ENCODE measurements around the gene ABHD16A. TPM values are rescaled to one million over a fixed set of nuclear protein-coding genes. Genes with fewer than 3 reads are reported as not detected.

Gene ABHD16A
- polyA plus RNA-seq, 2 of the 4 experiments (the other 2 are of a cell fraction) = 16.6 to 22.3 TPM

DNA sequence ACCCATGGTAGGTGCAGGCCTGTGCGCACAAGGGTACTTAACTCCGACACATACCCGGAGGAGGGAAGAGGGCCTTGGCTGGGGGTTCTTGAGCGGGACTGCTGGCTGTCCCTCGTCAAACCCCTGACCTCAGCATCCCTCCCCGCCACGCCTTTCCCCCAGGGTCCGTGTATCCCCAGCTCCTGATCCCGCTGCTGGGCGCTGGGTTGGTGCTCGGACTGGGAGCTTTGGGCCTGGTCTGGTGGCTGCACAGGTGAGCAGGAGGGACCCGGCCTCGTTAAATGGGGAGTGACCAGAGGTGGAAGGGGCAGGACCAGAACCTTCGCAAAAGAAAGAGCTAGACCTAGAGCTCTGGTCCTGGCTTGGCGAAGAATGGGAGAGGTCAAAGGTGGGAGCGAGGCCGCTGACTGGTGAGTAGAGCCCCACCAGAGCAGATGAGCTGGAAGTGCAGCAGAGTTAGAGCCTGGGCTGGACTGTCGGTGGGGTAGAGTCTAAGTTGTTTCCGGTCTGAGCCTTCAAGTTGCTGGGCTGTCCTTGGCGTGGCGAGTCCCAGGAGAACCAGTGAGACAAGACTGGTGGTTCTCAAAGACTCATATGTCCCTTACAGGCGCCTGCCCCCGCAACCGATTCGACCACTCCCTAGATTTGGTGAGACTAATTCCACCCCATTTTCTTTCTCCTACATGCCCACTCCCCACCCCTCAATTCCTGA lies 21.0 kb upstream of the ABHD16A start (continued):
- TF ChIP-seq, protein P1, sequence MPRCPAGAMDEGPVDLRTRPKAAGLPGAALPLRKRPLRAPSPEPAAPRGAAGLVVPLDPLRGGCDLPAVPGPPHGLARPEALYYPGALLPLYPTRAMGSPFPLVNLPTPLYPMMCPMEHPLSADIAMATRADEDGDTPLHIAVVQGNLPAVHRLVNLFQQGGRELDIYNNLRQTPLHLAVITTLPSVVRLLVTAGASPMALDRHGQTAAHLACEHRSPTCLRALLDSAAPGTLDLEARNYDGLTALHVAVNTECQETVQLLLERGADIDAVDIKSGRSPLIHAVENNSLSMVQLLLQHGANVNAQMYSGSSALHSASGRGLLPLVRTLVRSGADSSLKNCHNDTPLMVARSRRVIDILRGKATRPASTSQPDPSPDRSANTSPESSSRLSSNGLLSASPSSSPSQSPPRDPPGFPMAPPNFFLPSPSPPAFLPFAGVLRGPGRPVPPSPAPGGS (IDR thresholded peaks at IDR 0.05) = no peak
- TF ChIP-seq, protein P2, sequence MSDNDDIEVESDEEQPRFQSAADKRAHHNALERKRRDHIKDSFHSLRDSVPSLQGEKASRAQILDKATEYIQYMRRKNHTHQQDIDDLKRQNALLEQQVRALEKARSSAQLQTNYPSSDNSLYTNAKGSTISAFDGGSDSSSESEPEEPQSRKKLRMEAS (IDR thresholded peaks at IDR 0.05) = no peak
- no peak for TF ChIP-seq CHD2 (IDR thresholded peaks at IDR 0.05; ENCODE audit: low read length, partially characterized antibody)

- no peak for FAIRE-seq
- H3K4me2 ChIP-seq = no peak within 1 kb of the TSS
- H3K27ac ChIP-seq = no peak within 1 kb of the TSS
- ChIA-PET POLR2A (interaction anchor here (1.2 kb wide), 1 partner anchor 83 kb away, joined by 3 read pairs; the partner anchor contains the start of gene LSM2), CTCF (interaction anchor here (1.1 to 3.9 kb wide), 5 partner anchors 9 to 40 kb away, joined by 3 to 10 read pairs (median 6); partner anchors contain the start of gene CLIC1)
- H3K9me3 ChIP-seq = no peaks in the 10 kb centered on the region
- ATAC-seq = no peak
- TF ChIP-seq EHMT2 (IDR thresholded peaks at IDR 0.05; ENCODE audit: low read depth) (no peak), NFE2L2 (conservative IDR thresholded peaks at IDR 0.05; ENCODE audit: low read length) (no peak), CTCF (IDR thresholded peaks at IDR 0.05) (no peak), NPAS2 (CRISPR knock-in tag; IDR thresholded peaks at IDR 0.05; ENCODE audit: borderline replicate concordance) (no peak), PHF8 (IDR thresholded peaks at IDR 0.05; ENCODE audit: borderline replicate concordance, low read depth) (no peak), HOXA7 (CRISPR knock-in tag; IDR thresholded peaks at IDR 0.05) (no peak), MAZ (IDR thresholded peaks at IDR 0.05; ENCODE audit: borderline replicate concordance, low read depth, low read length) (no peak), EP300 (IDR thresholded peaks at IDR 0.05) (no peak), SMC3 (IDR thresholded peaks at IDR 0.05) (no peak), RAD21 (conservative IDR thresholded peaks at IDR 0.05 in 1 of 2, IDR thresholded peaks at IDR 0.05 in 1 of 2) (no peak), FOXS1 (CRISPR knock-in tag; IDR thresholded peaks at IDR 0.05) (no peak), RFX5 (IDR thresholded peaks at IDR 0.05) (no peak), KDM5A (IDR thresholded peaks at IDR 0.05) (no peak)
- TF ChIP-seq, protein P3, sequence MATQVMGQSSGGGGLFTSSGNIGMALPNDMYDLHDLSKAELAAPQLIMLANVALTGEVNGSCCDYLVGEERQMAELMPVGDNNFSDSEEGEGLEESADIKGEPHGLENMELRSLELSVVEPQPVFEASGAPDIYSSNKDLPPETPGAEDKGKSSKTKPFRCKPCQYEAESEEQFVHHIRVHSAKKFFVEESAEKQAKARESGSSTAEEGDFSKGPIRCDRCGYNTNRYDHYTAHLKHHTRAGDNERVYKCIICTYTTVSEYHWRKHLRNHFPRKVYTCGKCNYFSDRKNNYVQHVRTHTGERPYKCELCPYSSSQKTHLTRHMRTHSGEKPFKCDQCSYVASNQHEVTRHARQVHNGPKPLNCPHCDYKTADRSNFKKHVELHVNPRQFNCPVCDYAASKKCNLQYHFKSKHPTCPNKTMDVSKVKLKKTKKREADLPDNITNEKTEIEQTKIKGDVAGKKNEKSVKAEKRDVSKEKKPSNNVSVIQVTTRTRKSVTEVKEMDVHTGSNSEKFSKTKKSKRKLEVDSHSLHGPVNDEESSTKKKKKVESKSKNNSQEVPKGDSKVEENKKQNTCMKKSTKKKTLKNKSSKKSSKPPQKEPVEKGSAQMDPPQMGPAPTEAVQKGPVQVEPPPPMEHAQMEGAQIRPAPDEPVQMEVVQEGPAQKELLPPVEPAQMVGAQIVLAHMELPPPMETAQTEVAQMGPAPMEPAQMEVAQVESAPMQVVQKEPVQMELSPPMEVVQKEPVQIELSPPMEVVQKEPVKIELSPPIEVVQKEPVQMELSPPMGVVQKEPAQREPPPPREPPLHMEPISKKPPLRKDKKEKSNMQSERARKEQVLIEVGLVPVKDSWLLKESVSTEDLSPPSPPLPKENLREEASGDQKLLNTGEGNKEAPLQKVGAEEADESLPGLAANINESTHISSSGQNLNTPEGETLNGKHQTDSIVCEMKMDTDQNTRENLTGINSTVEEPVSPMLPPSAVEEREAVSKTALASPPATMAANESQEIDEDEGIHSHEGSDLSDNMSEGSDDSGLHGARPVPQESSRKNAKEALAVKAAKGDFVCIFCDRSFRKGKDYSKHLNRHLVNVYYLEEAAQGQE (IDR thresholded peaks at IDR 0.05) = no peak
- TF ChIP-seq, protein P4, sequence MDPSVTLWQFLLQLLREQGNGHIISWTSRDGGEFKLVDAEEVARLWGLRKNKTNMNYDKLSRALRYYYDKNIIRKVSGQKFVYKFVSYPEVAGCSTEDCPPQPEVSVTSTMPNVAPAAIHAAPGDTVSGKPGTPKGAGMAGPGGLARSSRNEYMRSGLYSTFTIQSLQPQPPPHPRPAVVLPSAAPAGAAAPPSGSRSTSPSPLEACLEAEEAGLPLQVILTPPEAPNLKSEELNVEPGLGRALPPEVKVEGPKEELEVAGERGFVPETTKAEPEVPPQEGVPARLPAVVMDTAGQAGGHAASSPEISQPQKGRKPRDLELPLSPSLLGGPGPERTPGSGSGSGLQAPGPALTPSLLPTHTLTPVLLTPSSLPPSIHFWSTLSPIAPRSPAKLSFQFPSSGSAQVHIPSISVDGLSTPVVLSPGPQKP (IDR thresholded peaks at IDR 0.05; ENCODE audit: low read depth, low read length) = no peak
- H3K4me1 ChIP-seq = no peaks in the 10 kb centered on the region
- DNase-seq (ENCODE audit: low read depth in 1 of 2, low spot score in 1 of 2) = no peak
- H3K4me3 ChIP-seq = no peak within 1 kb of the TSS
- 84% methylated on average over 34 of the region's 46 CpGs for WGBS (ENCODE audit: missing lambda C conversion rate)
Observed at GRCh38 chr6:31723245-31723979, 20.3 kb upstream of the ABHD16A start, which contains the start of gene MPIG6B. TSS of gene MPIG6B (plus strand) at chr6:31723373. CDS start at chr6:31723384, 11 bp downstream.

Measured in A549 (cell line).